Neural cell (in vitro differentiated cells): ENCODE results near the gene RFX2. TPM values are rescaled to one million over a fixed set of nuclear protein-coding genes. Genes with fewer than 3 reads are reported as not detected.

Experiments
- H2AFZ ChIP-seq: fragments of 200-600, 300-800 bp; sonication (generic), shearing (Covaris generic); 2 replicates; pipeline ENCODE4 v1.6.0; 2014; ENCODE audit warnings: low read depth, mild to moderate bottlenecking, antibody characterized with exemption, low read length, moderate library complexity
- H3F3A ChIP-seq: fragments of 200-600 bp; shearing (Covaris generic); 2 replicates; pipeline ENCODE4 v1.6.1; 2016; ENCODE audit warnings: mild to moderate bottlenecking, moderate library complexity, mixed read lengths, antibody characterized with exemption, low read length; ENCODE audit not compliant: insufficient read depth, poor library complexity, severe bottlenecking
- H3K27ac ChIP-seq: fragments of 200-600, 300-800 bp; sonication (generic), shearing (Covaris generic); 2 replicates; pipeline ENCODE4 v1.5.1; 2014; ENCODE audit warnings: mild to moderate bottlenecking, low read length, moderate library complexity
- H3K27me3 ChIP-seq: fragments of 300-800, 200-600 bp; sonication (generic), shearing (Covaris generic); 2 replicates; pipeline ENCODE4 v1.6.0; 2014; ENCODE audit warnings: mild to moderate bottlenecking, low read depth, low read length, moderate library complexity; ENCODE audit not compliant: insufficient read depth
- H3K36me3 ChIP-seq: fragments of 300-800, 200-600 bp; sonication (generic), shearing (Covaris generic); 2 replicates; pipeline ENCODE4 v1.5.1; 2014; ENCODE audit warnings: mild to moderate bottlenecking, antibody characterized with exemption, low read length, moderate library complexity; ENCODE audit not compliant: insufficient read depth
- H3K4me2 ChIP-seq: fragments of 300-800, 200-600 bp; sonication (generic), shearing (Covaris generic); 2 replicates; pipeline ENCODE4 v1.6.0; 2014; ENCODE audit warnings: mild to moderate bottlenecking, low read length
- H3K4me3 ChIP-seq: fragments of 300-800, 200-600 bp; sonication (generic), shearing (Covaris generic); 2 replicates; pipeline ENCODE4 v1.5.1; 2014; ENCODE audit warnings: mild to moderate bottlenecking, low read length, moderate library complexity
- H3K79me2 ChIP-seq: fragments of 200-600 bp; shearing (Covaris generic); replicated peaks from 2 replicates; pipeline ENCODE4 v1.6.0; 2014; ENCODE audit warnings: mild to moderate bottlenecking, low read length, moderate library complexity; ENCODE audit not compliant: insufficient read depth
- H3K9ac ChIP-seq: fragments of 300-800, 200-600 bp; sonication (generic), shearing (Covaris generic); 2 replicates; pipeline ENCODE4 v1.6.1; 2016; ENCODE audit warnings: mild to moderate bottlenecking, low read length, mixed read lengths
- H3K9me2 ChIP-seq: fragments of 200-600 bp; shearing (Covaris generic); 2 replicates; pipeline ENCODE4 v1.6.1; 2016; ENCODE audit warnings: mild to moderate bottlenecking, low read length, mixed read lengths; ENCODE audit not compliant: insufficient read depth
- H3K9me3 ChIP-seq: fragments of 200-600, 300-800 bp; sonication (generic), shearing (Covaris generic); 2 replicates; pipeline ENCODE4 v1.6.1; 2016; ENCODE audit warnings: mild to moderate bottlenecking, mixed run types, low read length, moderate library complexity, mixed read lengths
- H4K20me1 ChIP-seq: fragments of 200-600 bp; shearing (Covaris generic); 2 replicates; pipeline ENCODE4 v1.6.1; 2016; ENCODE audit warnings: mild to moderate bottlenecking, mixed run types; ENCODE audit not compliant: insufficient read depth
- CTCF ChIP-seq: fragments of 450-650 bp; IDR thresholded peaks from 2 replicates; pipeline ENCODE4 v1.5.1; 2014; ENCODE audit warnings: antibody characterized with exemption, mild to moderate bottlenecking, moderate library complexity; ENCODE audit not compliant: poor library complexity, severe bottlenecking
- EP300 ChIP-seq: fragments of 450-650 bp; conservative IDR thresholded peaks from 2 replicates; pipeline ENCODE4 v1.6.1; 2014; ENCODE audit warnings: antibody characterized with exemption, mild to moderate bottlenecking, moderate library complexity; ENCODE audit not compliant: poor library complexity, severe bottlenecking
- EZH2 ChIP-seq: fragments of 200-600, 300-800 bp; shearing (Covaris generic), sonication (generic); IDR thresholded peaks from 2 replicates; pipeline ENCODE4 v1.6.1; 2014; ENCODE audit warnings: antibody characterized with exemption, low read length, borderline replicate concordance, mild to moderate bottlenecking; ENCODE audit not compliant: insufficient read depth, poor library complexity, severe bottlenecking
- MXI1 ChIP-seq: fragments of 450-650 bp; conservative IDR thresholded peaks from 2 replicates; pipeline ENCODE4 v1.6.1; 2014; ENCODE audit warnings: antibody characterized with exemption, mild to moderate bottlenecking; ENCODE audit not compliant: poor library complexity, severe bottlenecking
- POLR2AphosphoS5 ChIP-seq: IDR thresholded peaks from 2 replicates; pipeline ENCODE4 v1.6.1; 2012
- RAD21 ChIP-seq: fragments of 450-650 bp; conservative IDR thresholded peaks from 2 replicates; pipeline ENCODE4 v1.6.1; 2014; ENCODE audit warnings: antibody characterized with exemption, mild to moderate bottlenecking, moderate library complexity
- REST ChIP-seq: IDR thresholded peaks from 2 replicates; pipeline ENCODE4 v1.6.1; 2012; ENCODE audit warnings: borderline replicate concordance
- SMC3 ChIP-seq: fragments of 450-650 bp; conservative IDR thresholded peaks from 2 replicates; pipeline ENCODE4 v1.6.1; 2014; ENCODE audit warnings: antibody characterized with exemption, mild to moderate bottlenecking, moderate library complexity; ENCODE audit not compliant: poor library complexity
- TAF1 ChIP-seq: IDR thresholded peaks from 2 replicates; pipeline ENCODE4 v1.6.1; 2012; ENCODE audit warnings: low read depth
- polyA plus RNA-seq: library from polyadenylated mRNA; depleted of rRNA; stranded (reverse); fragments of >200 nt; gene quantifications from 2 replicates; pipeline ENCODE4 v1.2.3, GENCODE V29; 2014

The RFX2 gene
- polyA plus RNA-seq, 1 donor from 2014 or later: 0.69 TPM

DNA sequence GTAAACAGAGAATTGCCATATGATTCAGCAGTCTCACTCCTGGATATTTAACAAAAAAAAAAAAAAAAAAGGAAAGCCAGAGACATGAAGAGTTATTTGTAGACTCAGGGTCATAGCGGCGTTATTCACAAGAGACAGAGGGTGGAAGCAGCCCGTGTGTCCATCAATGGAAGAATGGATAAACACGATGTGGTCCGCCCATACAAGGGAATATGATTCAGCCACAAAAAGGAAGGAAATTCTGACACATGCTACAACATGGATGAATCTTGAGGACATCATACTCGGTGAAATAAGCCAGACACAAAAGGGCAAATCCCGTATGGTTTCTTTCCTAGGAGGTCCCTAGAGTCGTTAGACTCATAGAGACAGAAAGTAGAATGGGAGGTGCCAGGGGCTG lies 40.0 kb upstream of the RFX2 start:
- H3K4me2 ChIP-seq: no peak overlapping the region
- H3K9me2 ChIP-seq: no peaks in the 10 kb centered on the region
- H4K20me1 ChIP-seq: no peaks in the 10 kb centered on the region
- no peak overlapping the region for H3K27ac ChIP-seq
- no peak overlapping the region for H3K4me3 ChIP-seq
- H3K9ac ChIP-seq: no peak overlapping the region
- no peak overlapping the region for H2AFZ ChIP-seq
- H3F3A ChIP-seq: no peaks in the 10 kb centered on the region
- H3K27me3 ChIP-seq: no peaks in the 10 kb centered on the region
- TF ChIP-seq POLR2AphosphoS5: no peak
- no peak for TF ChIP-seq TAF1
- no peak for TF ChIP-seq MXI1
- H3K9me3 ChIP-seq: no peaks in the 10 kb centered on the region
- H3K79me2 ChIP-seq: no peaks in the 10 kb centered on the region
- H3K36me3 ChIP-seq: no peaks in the 10 kb centered on the region

GRCh38 chr19:6141217-6141616 lies 30.9 kb upstream of the RFX2 start:
- Histone ChIP-seq H3K79me2 (no peaks in the 10 kb centered on the region), H3K27me3 (no peaks in the 10 kb centered on the region), H3K4me2 (no peak overlapping the region), H3K27ac (no peak overlapping the region), H3K36me3 (no peaks in the 10 kb centered on the region), H3F3A (no peaks in the 10 kb centered on the region), H3K9ac (no peak overlapping the region), H3K9me2 (no peaks in the 10 kb centered on the region), H3K9me3 (no peaks in the 10 kb centered on the region), H4K20me1 (no peaks in the 10 kb centered on the region), H3K4me3 (no peak overlapping the region), H2AFZ (no peak overlapping the region)
- TF ChIP-seq SMC3: no peak
- no peak for TF ChIP-seq CTCF

DNA sequence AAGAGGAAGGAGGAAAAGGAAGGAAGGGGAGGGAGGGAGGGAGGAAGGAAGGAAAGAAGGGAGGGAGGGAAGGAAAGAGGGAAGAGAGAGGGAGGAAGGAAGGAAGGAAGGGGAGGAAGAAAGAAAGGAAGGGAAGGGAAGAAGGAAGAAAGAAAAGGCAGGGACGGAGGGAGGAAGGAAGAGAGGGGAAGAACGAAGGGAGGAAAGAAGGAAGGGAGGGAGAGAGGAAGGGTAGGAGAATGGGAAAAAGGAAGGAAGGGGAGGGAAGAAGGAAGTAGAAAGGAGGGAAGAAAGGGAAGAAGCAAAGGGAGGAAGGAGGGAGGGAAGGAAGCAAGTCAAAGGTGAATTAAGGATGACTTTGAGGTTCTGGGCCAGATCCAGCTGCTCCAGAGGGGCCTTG lies 28.2 kb upstream of the RFX2 start:
- Histone ChIP-seq H3K9ac (no peak overlapping the region), H2AFZ (no peak overlapping the region), H3K27me3 (no peaks in the 10 kb centered on the region), H3K79me2 (no peaks in the 10 kb centered on the region), H3K4me3 (no peak overlapping the region), H4K20me1 (no peaks in the 10 kb centered on the region), H3K27ac (no peak overlapping the region), H3K4me2 (no peak overlapping the region), H3K9me3 (no peaks in the 10 kb centered on the region), H3K36me3 (no peaks in the 10 kb centered on the region), H3F3A (no peaks in the 10 kb centered on the region), H3K9me2 (no peaks in the 10 kb centered on the region)
- TF ChIP-seq EP300: no peak
- no peak for TF ChIP-seq POLR2AphosphoS5
- no peak for TF ChIP-seq EZH2
- TF ChIP-seq SMC3: no peak
- TF ChIP-seq CTCF: no peak
- TF ChIP-seq TAF1: no peak
- no peak for TF ChIP-seq RAD21
- no peak for TF ChIP-seq REST
- TF ChIP-seq MXI1: no peak
